HepG2 (cell line): ENCODE results near the gene DNM3. TPM values are rescaled to one million over a fixed set of nuclear protein-coding genes. Genes with fewer than 3 reads are reported as not detected.

ENCODE experiments used
- ATAC-seq: fragments of 200-7000 bp; cut with Tn5 transposase; 3 replicates; pipeline ENCODE4 v1.9.1; 2020; ENCODE audit warnings: mild to moderate bottlenecking, moderate library complexity
- BruUV-seq: library from RNA; stranded (reverse); fragments of 400-500 nt; replicated peaks from 2 replicates; lab custom pipeline; 2021; lab: Mats Ljungman, UMichigan
- CTCF ChIA-PET: fragments of 300-600 bp; formaldehyde crosslinking; extraction: SDS; loops from one replicate; lab custom pipeline; 2021; ENCODE audit warnings: low total read pairs, inconsistent platforms, low intra/inter-chr PET ratio; lab: Yijun Ruan, JAX
- POLR2A ChIA-PET: fragments of 350-600 bp; sonication (Branson Sonifier 250); formaldehyde crosslinking; loops from one replicate; lab custom pipeline; 2020; ENCODE audit warnings: antibody characterized with exemption, inconsistent platforms; lab: Yijun Ruan, JAX
- DNase-seq: peaks from one replicate; pipeline ENCODE4 v3.0.0-alpha.2; 2015; ENCODE audit warnings: low spot score
- FAIRE-seq: peaks from 3 replicates; lab custom pipeline; 2011; peaks lifted over from hg19 to GRCh38; lab: Jason Lieb, UNC
- H2AFZ ChIP-seq: one replicate; pipeline ENCODE4 v1.6.1; 2011; ENCODE audit warnings: low read length, inconsistent platforms
- H3K27ac ChIP-seq: fragments of 300-600 bp; 3 replicates; pipeline ENCODE4 v1.8.0; 2011; ENCODE audit warnings: mixed run types, mild to moderate bottlenecking, mixed read lengths, low read length, inconsistent platforms; ENCODE audit not compliant: insufficient read depth; ENCODE audit errors: extremely low read length
- H3K27me3 ChIP-seq, 2 experiments: fragments of 200-600 bp in 1 of 2; 2 replicates in 1 of 2; 3 replicates in 1 of 2; pipeline versions ENCODE4 v1.6.0 to v1.8.0; 2011; ENCODE audit warnings: low read length in 2 of 2, mild to moderate bottlenecking in 2 of 2, moderate library complexity in 2 of 2, inconsistent platforms in 1 of 2; ENCODE audit not compliant: insufficient read depth in 2 of 2, control insufficient read depth in 1 of 2
- H3K36me3 ChIP-seq, 2 experiments: fragments of 200-600 bp in 1 of 2; replicated peaks in 1 of 2; 2 replicates in 1 of 2; 3 replicates in 1 of 2; pipeline versions ENCODE4 v1.5.1 to v1.8.0; 2011; ENCODE audit warnings: low read length in 2 of 2, inconsistent platforms in 1 of 2; ENCODE audit not compliant: insufficient read depth in 2 of 2, control insufficient read depth in 1 of 2
- H3K4me1 ChIP-seq: 2 replicates; pipeline ENCODE4 v1.5.1; 2012; ENCODE audit warnings: low read length, inconsistent platforms; ENCODE audit not compliant: insufficient read depth
- H3K4me2 ChIP-seq: 2 replicates; pipeline ENCODE4 v1.6.0; 2011; ENCODE audit warnings: low read depth, low read length, inconsistent platforms
- H3K4me3 ChIP-seq, 3 experiments: fragments of 200-600 bp in 1 of 3; sonication (generic), shearing (Covaris generic) in 1 of 3; replicated peaks in 1 of 3; 2 replicates each; pipeline ENCODE4 v1.5.1; 2011 to 2016; ENCODE audit warnings: low read length in 3 of 3, inconsistent platforms in 2 of 3, low read depth in 2 of 3, mild to moderate bottlenecking in 2 of 3, control low read depth in 1 of 3, mixed read lengths in 1 of 3; ENCODE audit not compliant: insufficient read depth in 1 of 3
- H3K79me2 ChIP-seq: one replicate; pipeline ENCODE4 v1.6.1; 2011; ENCODE audit warnings: low read length, inconsistent platforms; ENCODE audit not compliant: insufficient read depth
- H3K9ac ChIP-seq: 2 replicates; pipeline ENCODE4 v1.6.0; 2011; ENCODE audit warnings: mild to moderate bottlenecking, low read depth, low read length, inconsistent platforms; ENCODE audit not compliant: insufficient read depth
- H3K9me3 ChIP-seq: 2 replicates; pipeline ENCODE4 v1.5.1; 2012; ENCODE audit warnings: mild to moderate bottlenecking, low read length
- H4K20me1 ChIP-seq: 2 replicates; pipeline ENCODE4 v1.6.0; 2011; ENCODE audit warnings: inconsistent platforms, mild to moderate bottlenecking, low read length, moderate library complexity; ENCODE audit not compliant: insufficient read depth
- ATF7 ChIP-seq, 2 experiments: fragments of 450-650 bp in 1 of 2; sonication (generic) in 1 of 2; formaldehyde crosslinking in 1 of 2; IDR thresholded peaks; 2 replicates each; pipeline versions ENCODE4 v1.4.0 to v1.6.1; 2016 to 2020; ENCODE audit warnings: antibody characterized with exemption in 1 of 2, mild to moderate bottlenecking in 1 of 2, missing genetic modification reagents in 1 of 2
- CBX5 ChIP-seq: sonication (generic); formaldehyde crosslinking; IDR thresholded peaks from 2 replicates; pipeline ENCODE4 v1.4.0; 2020; ENCODE audit warnings: missing genetic modification reagents, borderline replicate concordance
- FIP1L1 ChIP-seq: fragments of 200-400 bp; formaldehyde crosslinking; IDR thresholded peaks from 2 replicates; pipeline ENCODE4 v1.6.1; 2018; ENCODE audit warnings: low read depth, mild to moderate bottlenecking, low read length, moderate library complexity, borderline replicate concordance; ENCODE audit not compliant: insufficient read depth
- NFATC3 ChIP-seq: sonication (generic); formaldehyde crosslinking; IDR thresholded peaks from 2 replicates; pipeline ENCODE4 v1.5.1; 2020; ENCODE audit warnings: mild to moderate bottlenecking, missing genetic modification reagents
- NR2F6 ChIP-seq, 2 experiments: IDR thresholded peaks; 2 replicates each; pipeline ENCODE4 v1.6.1; 2016; ENCODE audit warnings: antibody characterized with exemption in 1 of 2, mild to moderate bottlenecking in 1 of 2
- NRL ChIP-seq: sonication (generic); formaldehyde crosslinking; IDR thresholded peaks from 2 replicates; pipeline ENCODE4 v1.5.0; 2020; ENCODE audit warnings: missing genetic modification reagents, mild to moderate bottlenecking, moderate library complexity, borderline replicate concordance
- RFX5 ChIP-seq: IDR thresholded peaks from 2 replicates; pipeline ENCODE4 v1.6.1; 2011; ENCODE audit warnings: low read depth, low read length, improper control_type of control experiment
- SALL1 ChIP-seq: sonication (generic); formaldehyde crosslinking; IDR thresholded peaks from 2 replicates; pipeline ENCODE4 v1.8.0; 2022; ENCODE audit warnings: mild to moderate bottlenecking, missing genetic modification reagents
- SMC3 ChIP-seq: IDR thresholded peaks from 2 replicates; pipeline ENCODE4 v1.6.1; 2011; ENCODE audit warnings: low read length, improper control_type of control experiment
- TCF7 ChIP-seq: sonication (generic); IDR thresholded peaks from 2 replicates; pipeline ENCODE4 v1.6.1; 2016; ENCODE audit warnings: antibody characterized with exemption, low read depth
- ZBTB42 ChIP-seq: sonication (generic); formaldehyde crosslinking; IDR thresholded peaks from 2 replicates; pipeline ENCODE4 v1.5.0; 2020; ENCODE audit warnings: mild to moderate bottlenecking, missing genetic modification reagents
- ZKSCAN8 ChIP-seq: IDR thresholded peaks from 2 replicates; pipeline ENCODE4 v1.6.1; 2016; ENCODE audit warnings: borderline replicate concordance, missing genetic modification reagents, missing compliant biosample characterization
- ZNF746 ChIP-seq: sonication (generic); formaldehyde crosslinking; IDR thresholded peaks from 2 replicates; pipeline ENCODE4 v1.8.0; 2022; ENCODE audit warnings: mild to moderate bottlenecking, missing genetic modification reagents
- ZNF782 ChIP-seq: sonication (generic); formaldehyde crosslinking; IDR thresholded peaks from 2 replicates; pipeline ENCODE4 v1.4.0; 2020; ENCODE audit warnings: missing genetic modification reagents, mild to moderate bottlenecking, borderline replicate concordance
- WGBS: methylation state at CpG from one replicate; pipeline ENCODE4 v1.1.6; 2017; ENCODE audit warnings: low lambda C conversion rate; 5-methylcytosine and 5-hydroxymethylcytosine counted together
- in situ Hi-C: cut with HindIII; loops from 2 replicates; pipeline ENCODE4 v1.10.0; 2017; ENCODE audit warnings: low pct_unique_long_range_greater_than_20kb; ENCODE audit not compliant: extremely low pct_ligation_motif_present
- intact Hi-C: fragments of 100-400 bp; cut with micrococcal nuclease; formaldehyde crosslinking; loops from one replicate; pipeline ENCODE4 v1.10.0; 2022; ENCODE audit not compliant: unreplicated experiment
- polyA plus RNA-seq, 8 experiments: library from polyadenylated mRNA; depleted of rRNA in 3 of 8; stranded (reverse) in 7 of 8; unstranded in 1 of 8; fragments of >200 nt; fragmentation: Illumina TruSeq in 4 of 8; extraction: Trizol in 4 of 8; gene quantifications; 2 replicates each; pipeline versions ENCODE4 v1.2.1 to v1.2.3, GENCODE V29; 2011 to 2016; ENCODE audit warnings: low read depth in 4 of 8, missing spikeins in 1 of 8, mixed read lengths in 1 of 8; ENCODE audit not compliant: insufficient read depth in 1 of 8
- total RNA-seq, 5 experiments: library from RNA; depleted of rRNA; stranded (reverse); fragments of >200 nt; fragmentation: Illumina TruSeq; extraction: Trizol; gene quantifications; 2 replicates each; pipeline ENCODE4 v1.2.3, GENCODE V29; 2016; ENCODE audit warnings: low read depth in 1 of 5
- TF ChIP-seq, protein P1 (sequence below): sonication (generic); formaldehyde crosslinking; IDR thresholded peaks from 2 replicates; pipeline ENCODE4 v1.8.0; 2022; ENCODE audit warnings: missing genetic modification reagents, mild to moderate bottlenecking, moderate library complexity, borderline replicate concordance
- TF ChIP-seq, protein P2 (sequence below): sonication (generic); formaldehyde crosslinking; IDR thresholded peaks from 2 replicates; pipeline ENCODE4 v1.5.1; 2020; ENCODE audit warnings: missing genetic modification reagents, mild to moderate bottlenecking, borderline replicate concordance
- TF ChIP-seq, protein P3 (sequence below): IDR thresholded peaks from 2 replicates; pipeline ENCODE4 v1.6.1; 2016; ENCODE audit warnings: mild to moderate bottlenecking, missing biosample characterization, missing genetic modification reagents

Gene DNM3
- total and polyA plus RNA-seq, 2 of the 13 experiments (the other 11 are each of a cell fraction or from before 2014, with no cell fraction given), result 0.05 TPM; not detected in 1

DNA sequence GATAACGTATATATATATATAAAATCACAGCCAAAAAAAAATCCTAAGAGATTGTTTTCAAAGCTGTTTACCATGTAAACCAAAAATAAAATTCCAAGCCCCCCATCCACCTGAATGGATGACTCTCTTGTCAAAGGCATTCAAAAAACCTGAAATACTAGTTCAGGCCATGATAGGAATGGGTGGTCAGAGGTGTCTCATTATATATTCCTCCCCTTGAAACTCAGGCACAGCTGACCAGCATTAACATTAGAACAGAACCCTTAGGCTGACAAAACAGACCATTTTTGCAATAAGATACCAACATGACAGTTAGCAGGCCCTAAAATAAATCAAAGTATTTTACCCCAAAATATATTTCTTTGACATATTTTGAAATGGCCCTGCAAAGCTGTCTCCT, 122.5 kb downstream of the DNM3 start:
- ChIA-PET CTCF (no interaction called here), POLR2A (no interaction called here)
- no peaks in the 10 kb centered on the region for H4K20me1 ChIP-seq
- no peak overlapping the region for H3K9ac ChIP-seq
- intact Hi-C loops, result no loop called here
- no peaks in the 10 kb centered on the region for H3K79me2 ChIP-seq
- no peak overlapping the region for H2AFZ ChIP-seq
- H3K27me3 ChIP-seq, result no peaks in the 10 kb centered on the region
- no peak overlapping the region for H3K27ac ChIP-seq
- no TSS peak for BruUV-seq
- 0% methylated on average over 1 of the region's 1 CpG for WGBS
- no peak for TF ChIP-seq SALL1 (CRISPR knock-in tag)
- no peak for TF ChIP-seq ZBTB42 (CRISPR knock-in tag)
- TF ChIP-seq FIP1L1, result no peak
- no peak for TF ChIP-seq NFATC3 (CRISPR knock-in tag)
- no peak for TF ChIP-seq CBX5 (CRISPR knock-in tag)
- no peak for TF ChIP-seq NRL (CRISPR knock-in tag)
- TF ChIP-seq ZKSCAN8 (CRISPR knock-in tag), result no peak
- no peak for TF ChIP-seq NR2F6 (IDR thresholded peaks at IDR 0.05)
- no peak for TF ChIP-seq NR2F6 (CRISPR knock-in tag; IDR thresholded peaks at IDR 0.05)
- no peak for TF ChIP-seq ATF7 (IDR thresholded peaks at IDR 0.05)
- TF ChIP-seq ATF7 (CRISPR knock-in tag; IDR thresholded peaks at IDR 0.05), result no peak
- no peak for TF ChIP-seq ZNF746 (CRISPR knock-in tag)
- TF ChIP-seq, protein P1, sequence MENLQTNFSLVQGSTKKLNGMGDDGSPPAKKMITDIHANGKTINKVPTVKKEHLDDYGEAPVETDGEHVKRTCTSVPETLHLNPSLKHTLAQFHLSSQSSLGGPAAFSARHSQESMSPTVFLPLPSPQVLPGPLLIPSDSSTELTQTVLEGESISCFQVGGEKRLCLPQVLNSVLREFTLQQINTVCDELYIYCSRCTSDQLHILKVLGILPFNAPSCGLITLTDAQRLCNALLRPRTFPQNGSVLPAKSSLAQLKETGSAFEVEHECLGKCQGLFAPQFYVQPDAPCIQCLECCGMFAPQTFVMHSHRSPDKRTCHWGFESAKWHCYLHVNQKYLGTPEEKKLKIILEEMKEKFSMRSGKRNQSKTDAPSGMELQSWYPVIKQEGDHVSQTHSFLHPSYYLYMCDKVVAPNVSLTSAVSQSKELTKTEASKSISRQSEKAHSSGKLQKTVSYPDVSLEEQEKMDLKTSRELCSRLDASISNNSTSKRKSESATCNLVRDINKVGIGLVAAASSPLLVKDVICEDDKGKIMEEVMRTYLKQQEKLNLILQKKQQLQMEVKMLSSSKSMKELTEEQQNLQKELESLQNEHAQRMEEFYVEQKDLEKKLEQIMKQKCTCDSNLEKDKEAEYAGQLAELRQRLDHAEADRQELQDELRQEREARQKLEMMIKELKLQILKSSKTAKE (CRISPR knock-in tag), result no peak
- TF ChIP-seq SMC3, result no peak
- TF ChIP-seq, protein P2, sequence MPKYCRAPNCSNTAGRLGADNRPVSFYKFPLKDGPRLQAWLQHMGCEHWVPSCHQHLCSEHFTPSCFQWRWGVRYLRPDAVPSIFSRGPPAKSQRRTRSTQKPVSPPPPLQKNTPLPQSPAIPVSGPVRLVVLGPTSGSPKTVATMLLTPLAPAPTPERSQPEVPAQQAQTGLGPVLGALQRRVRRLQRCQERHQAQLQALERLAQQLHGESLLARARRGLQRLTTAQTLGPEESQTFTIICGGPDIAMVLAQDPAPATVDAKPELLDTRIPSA (CRISPR knock-in tag), result no peak
- TF ChIP-seq, protein P3, sequence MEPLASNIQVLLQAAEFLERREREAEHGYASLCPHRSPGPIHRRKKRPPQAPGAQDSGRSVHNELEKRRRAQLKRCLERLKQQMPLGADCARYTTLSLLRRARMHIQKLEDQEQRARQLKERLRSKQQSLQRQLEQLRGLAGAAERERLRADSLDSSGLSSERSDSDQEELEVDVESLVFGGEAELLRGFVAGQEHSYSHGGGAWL (CRISPR knock-in tag), result no peak
- TF ChIP-seq ZNF782 (CRISPR knock-in tag), result no peak
- no peak for TF ChIP-seq TCF7
- no peak for TF ChIP-seq RFX5
- H3K9me3 ChIP-seq, result no peaks in the 10 kb centered on the region
- no peak overlapping the region for H3K4me3 ChIP-seq
- H3K36me3 ChIP-seq, result no peaks in the 10 kb centered on the region
- FAIRE-seq, result no peak
- H3K4me2 ChIP-seq, result no peak overlapping the region
- no peak for ATAC-seq
- in situ Hi-C loops, result no loop called here
- no peak for DNase-seq
- no peaks in the 10 kb centered on the region for H3K4me1 ChIP-seq
